ENCODE data around the gene CLIC3.

Gene CLIC3

DNA sequence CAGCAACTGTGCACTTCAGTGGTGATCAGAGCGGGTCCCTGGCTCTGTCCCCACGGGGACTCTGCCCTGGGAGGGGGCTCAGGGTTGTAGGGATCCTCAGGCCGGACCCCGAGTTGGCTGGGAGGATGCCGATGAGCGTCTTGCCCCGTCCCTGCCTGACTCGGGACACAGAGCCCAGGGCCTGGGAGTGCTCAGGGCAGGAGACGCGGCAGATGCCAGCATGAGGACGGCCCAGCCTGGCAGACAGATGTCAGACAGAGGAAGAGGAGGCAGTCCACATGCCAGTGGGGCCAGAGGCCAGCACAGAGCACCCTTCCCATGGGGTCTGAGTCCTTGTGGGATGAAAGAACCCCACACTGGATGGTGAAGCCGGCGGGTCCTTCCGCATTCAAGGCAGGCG is 33.0 kb downstream of the CLIC3 start:
- DNase-seq, result no peak

DNA sequence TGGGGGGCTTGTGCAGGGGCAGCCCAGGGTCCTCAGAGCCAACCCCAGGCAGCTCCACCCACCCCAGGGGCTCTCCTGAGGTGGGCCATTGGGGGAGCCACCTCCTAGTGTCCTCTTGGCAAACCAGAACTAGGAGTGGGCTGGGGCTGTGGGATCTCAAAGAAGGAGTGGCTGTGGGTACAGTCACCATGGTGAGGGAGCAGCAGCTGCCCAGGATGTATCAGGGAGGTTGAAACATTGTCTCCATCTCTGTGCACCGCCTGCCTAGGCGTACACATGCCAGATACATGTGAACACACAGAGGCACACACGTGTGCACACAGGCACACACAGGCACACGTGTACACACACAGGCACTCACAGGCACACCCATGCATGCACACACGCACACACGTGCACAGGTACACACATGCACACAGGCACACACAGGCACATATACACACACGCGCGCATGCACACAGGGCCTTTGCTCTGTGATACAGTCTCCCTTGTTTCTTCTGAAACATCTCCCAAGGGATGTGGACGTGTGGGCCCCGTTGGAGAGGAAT is 33.6 kb downstream of the CLIC3 start:
- DNase-seq, result no peak

DNA sequence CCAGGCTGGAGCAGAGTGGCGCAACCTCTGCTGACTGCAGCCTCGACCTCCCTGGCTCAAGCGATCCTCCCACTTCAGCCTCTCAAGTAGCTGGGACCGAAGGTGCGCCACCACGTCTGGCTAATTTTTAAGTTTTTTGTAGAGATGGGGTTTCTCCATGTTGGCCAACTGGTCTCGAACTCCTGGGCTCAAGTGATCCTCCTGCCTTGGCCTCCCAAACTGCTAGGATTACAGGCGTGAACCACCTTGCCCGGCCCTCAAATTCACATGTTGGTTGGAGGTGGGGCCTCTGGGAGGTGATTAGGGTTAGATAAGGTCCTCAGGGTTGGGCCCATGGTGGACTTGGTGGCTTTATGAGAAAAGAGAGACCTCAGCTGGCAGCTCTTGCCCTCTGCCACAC is 34.2 kb downstream of the CLIC3 start:
- DNase-seq, result no peak

GRCh38 chr9:136961279-136962065 is 34.9 kb downstream of the CLIC3 start:
- no peak for DNase-seq

- DNase-seq, result no peak
Observed at GRCh38 chr9:136960938-136961275, 35.5 kb downstream of the CLIC3 start.

DNA sequence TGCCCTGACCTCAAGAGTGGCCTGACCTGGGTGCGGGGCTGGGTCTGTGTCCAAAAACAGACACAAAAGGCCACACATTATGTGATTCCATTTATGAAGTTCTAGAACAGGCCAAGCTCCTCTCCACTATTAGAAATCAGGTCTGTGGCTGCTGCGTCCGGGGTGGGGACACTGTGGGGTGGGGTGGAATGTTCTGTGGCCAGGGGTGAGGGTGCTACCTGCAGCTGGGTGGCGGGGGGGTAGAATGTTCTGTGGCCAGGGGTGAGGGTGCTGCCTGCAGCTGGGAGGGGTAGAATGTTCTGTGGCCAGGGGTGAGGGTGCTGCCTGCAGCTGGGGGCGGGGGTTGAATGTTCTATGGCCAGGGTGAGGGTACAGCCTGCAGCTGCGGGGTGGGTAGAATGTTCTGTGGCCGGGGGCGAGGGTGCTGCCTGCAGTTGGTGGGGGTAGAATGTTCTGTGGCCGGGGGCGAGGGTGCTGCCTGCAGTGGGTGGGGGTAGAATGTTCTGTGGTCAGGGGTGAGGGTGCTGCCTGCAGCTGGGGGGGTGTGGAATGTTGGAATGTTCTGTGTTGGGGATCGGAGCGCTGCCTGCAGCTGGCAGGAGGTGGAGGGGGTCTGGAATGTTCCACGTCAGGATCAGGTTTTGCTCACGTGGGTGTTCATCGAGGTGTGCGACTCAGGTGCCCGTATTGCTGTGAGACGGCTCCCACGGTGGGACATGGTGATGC is 36.0 kb downstream of the CLIC3 start:
- no peak for DNase-seq

DNA sequence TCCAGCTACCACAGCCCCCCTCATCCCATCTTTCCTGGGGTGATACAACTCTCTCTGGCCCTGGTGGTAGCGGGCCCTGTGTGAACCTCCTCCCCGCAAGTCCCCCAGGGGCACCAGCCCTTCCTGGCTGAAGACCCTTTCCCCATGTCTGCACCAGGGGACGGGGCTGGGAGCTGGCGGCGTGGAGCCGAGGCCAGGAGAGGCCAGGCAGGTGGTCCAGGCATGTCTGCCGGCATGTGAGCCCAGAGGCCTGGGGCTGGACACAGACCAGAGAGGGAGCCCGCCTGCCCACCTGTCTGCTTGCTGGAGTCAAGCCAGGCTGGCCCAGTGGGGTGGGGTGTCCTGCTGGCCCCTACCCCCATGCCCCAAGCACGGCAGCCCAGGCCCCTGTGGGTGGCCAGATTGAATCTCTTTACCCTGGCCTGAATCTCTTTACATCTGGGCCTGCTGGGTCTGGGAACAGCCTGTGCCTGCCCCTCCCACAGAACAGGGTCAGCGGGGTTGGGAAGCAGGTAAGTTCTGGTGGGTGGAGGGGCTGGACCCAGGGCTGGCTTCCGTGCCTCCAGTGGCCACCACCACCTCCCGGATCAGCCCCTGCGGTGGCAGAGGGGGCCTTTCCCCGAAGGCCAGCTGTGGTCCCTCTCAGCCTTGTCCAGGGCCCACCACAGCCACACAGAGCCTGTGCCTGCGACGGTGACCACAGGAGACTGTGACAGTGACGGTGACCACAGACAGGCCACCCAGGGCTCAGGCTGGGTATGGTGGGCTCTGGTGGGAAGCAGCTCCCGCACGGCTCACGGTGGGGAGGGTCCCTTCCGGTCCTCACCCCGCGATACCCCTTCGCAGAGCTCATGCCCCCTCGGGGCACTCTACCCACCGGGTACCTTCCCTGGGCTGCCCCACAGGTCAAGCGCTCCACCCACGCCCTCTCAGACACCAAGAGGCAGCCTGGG is 37.2 kb downstream of the CLIC3 start:
- no peak for DNase-seq

DNA sequence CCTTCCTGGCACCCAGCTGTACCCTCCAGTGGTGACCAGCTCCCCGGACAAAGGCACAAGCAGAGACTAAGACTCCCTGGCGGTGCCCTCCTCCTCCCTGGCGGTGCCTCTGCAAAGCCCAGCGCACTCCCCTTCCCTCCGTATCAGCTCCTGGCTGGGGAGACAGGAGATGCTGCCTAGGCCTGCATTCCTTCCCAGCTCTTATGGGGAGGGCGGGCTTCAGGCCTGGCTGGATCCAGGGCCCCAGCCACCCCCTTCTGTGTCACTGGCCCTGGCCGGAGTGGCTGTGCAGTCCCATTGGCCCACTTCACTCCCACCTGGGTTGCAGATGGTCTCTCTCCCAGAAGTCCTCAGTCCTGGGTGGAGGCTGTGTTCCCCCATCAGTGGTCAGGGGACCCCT is 37.9 kb downstream of the CLIC3 start:
- DNase-seq, result no peak

DNA sequence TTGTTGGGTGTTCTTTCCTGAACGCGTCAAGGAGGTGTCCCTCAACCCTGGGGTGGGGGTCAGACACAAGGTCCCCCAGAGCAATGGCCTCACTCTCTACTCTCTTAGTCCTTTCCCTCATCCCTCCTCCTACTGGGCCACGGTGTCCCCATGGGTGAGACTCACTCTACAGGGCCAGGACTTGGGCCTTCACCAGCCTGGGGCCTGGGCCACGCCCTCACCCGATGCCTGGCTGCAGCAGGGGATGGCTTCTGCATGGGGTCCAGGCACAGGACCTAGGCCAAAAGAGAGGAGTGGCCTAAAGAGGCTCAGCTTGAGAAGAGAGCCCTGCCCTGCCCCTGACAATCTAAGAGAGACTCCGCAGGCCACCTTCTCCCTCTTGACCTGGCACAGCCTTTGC is 38.5 kb downstream of the CLIC3 start:
- no peak for DNase-seq

DNA sequence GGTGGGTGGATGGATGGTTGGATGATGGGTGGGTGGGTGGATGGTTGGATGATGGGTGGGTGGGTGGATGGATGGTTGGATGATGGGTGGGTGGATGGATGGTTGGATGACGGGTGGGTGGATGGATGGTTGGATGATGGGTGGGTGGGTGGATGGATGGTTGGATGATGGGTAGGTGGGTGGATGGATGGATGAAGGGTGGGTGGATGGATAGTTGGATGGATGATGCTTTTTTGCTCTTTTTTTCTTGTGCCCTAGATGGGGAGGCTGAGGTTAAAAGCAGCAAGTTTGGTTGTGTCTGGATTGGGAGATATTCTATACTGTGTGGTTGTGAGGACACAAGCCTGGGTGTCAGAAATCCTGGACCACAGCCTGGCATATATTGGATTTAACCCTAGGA is 38.9 kb downstream of the CLIC3 start:
- DNase-seq, result no peak

GRCh38 chr9:136956604-136957003 is 39.8 kb downstream of the CLIC3 start:
- no peak for DNase-seq

DNA sequence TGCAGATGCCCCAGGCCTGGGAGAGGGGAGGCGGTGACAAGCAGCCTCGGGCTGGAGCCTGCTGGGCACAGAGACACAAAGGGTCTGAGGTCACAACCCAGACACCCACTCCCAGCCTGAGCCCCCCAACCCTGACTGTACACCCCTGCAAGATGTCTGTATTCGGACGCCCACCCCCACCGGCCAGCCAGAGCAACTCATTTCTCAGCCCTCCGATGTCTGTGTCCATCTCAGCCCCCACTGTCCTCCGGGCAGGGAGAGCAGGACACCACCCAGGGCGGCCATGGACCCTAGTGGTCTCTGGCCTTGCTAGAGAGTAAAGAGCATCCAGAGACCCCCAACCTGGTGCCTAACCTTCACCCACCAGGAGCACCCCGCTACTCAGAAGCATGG is 40.4 kb downstream of the CLIC3 start:
- DNase-seq, result no peak

GRCh38 chr9:136955202-136955942 is 41.0 kb downstream of the CLIC3 start:
- no peak for DNase-seq

DNA sequence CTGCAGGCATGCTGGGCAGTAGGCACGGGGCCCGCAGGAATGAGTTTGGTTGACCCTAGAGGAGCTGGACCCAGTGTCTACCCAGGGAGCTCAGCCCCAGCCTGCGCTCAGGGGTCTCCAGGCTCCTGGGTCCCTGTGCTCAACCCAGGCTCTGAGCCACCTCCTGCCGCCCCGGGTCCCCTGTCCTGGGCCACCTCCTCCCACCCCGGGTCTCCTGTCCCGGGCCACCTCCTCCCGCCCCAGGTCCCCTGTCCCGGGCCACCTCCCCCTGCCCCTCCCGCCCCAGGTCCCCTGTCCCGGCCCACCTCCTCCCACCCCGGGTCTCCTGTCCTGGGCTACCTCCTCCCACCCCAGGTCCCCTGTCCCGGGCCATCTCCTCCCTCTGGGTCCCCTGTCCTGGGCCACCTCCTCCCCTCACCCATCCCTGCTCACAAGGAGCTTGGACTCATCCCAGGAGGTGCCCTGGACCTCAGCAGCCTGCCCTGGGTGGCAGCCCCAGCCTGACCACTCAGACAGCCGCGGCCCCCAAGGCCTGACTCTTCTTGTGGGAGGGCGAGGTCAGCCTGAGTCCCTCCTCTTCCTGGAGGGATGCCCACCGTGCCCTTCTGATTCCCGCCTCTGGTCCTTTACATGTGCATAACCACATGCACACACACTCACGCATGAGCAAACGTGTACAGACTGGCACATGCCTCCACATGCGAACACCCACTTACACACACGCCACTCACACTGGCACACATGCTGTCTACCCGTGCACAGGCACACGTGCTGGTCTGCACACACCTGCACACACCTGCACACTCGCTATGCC is 41.9 kb downstream of the CLIC3 start:
- DNase-seq, result no peak

- DNase-seq, result no peak
Observed at GRCh38 chr9:136953771-136954269, 42.5 kb downstream of the CLIC3 start.

DNA sequence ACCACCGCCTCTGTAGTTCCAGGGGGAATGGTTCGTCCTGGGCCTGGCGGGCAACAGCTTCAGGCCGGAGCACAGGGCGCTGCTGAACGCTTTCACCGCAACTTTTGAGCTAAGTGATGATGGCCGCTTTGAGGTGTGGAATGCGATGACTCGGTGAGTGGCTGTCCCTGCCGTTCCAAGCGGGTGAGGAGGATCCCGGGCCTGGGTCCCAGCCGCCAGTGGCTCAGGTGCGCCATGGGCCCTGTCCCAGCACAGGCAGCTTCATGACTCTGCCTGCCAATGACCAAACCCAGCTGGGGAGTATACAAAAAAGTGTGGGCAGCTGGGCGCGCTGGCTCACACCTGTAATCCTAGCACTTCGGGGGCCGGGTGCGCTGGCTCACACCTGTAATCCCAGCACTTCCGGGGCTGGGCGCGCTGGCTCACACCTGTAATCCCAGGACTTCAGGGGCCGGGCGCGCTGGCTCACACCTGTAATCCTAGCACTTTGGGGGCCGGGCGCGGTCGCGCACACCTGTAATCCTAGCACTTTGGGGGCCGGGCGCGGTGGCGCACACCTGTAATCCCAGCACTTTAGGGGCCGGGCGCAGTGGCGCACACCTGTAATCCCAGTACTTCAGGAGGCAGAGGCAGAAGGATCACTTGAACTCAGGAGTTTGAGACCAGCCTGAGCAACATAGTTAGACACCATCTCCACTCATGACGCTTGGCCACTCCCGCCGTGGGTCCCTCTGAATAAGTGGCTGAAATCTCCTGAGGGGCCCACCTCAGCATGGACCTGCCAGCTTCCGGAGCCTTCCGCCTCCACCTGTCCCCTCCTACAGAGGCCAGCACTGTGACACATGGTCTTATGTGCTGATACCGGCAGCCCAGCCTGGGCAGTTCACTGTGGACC is 43.2 kb downstream of the CLIC3 start:
- DNase-seq, result no peak

DNA sequence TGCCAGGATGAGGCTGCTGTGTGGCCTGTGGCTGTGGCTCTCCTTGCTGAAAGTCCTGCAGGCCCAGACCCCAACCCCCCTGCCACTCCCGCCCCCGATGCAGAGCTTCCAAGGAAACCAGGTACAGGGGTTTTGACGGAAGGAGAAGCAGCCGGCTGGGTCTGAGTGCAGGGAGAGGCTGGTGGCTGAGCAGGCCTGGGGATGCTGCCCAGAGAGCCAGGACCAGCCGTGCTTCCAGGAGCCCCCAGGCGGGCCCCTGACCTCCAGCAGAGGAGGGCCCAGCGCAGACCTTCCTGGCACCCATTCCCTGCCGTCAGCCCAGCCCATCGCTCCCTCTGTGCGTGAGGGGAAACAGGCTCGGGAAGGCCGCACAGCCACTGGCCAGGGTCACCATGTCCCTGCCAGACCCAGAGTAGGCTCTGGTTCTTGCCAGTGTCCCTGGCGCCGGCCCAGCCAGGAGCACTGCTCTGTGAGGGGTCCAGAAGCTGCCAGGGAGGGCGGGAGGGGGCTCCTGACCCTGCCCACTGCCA is 44.0 kb downstream of the CLIC3 start:
- no peak for DNase-seq

GRCh38 chr9:136951541-136952320 is 44.6 kb downstream of the CLIC3 start, which contains the start of gene LCN12:
LCN12 (plus strand) TSS chr9:136952273; CDS start chr9:136952328, 55 bp downstream.
- no peak for DNase-seq

- no peak for DNase-seq
Observed at GRCh38 chr9:136950656-136951276, 45.6 kb downstream of the CLIC3 start.
